Measurements from ENCODE around the gene TMEM11. TPM values are rescaled to one million over a fixed set of nuclear protein-coding genes. Genes with fewer than 3 reads are reported as not detected.

TMEM11 gene
- total and polyA plus RNA-seq, 2 of the 4 experiments (the other 2 are of a cell fraction), result 19.9 to 44.7 TPM

- TF ChIP-seq FOS (IDR thresholded peaks at IDR 0.05; ENCODE audit: low read depth, low read length), result no peak
- TF ChIP-seq CHD1 (IDR thresholded peaks at IDR 0.05; ENCODE audit: low read depth, low read length), result no peak
- no peak for TF ChIP-seq CEBPB (IDR thresholded peaks at IDR 0.05; ENCODE audit: low read depth, low read length)
- no peak for TF ChIP-seq POLR2A (IDR thresholded peaks at IDR 0.05; ENCODE audit: low read depth, low read length)
- TF ChIP-seq RCOR1 (IDR thresholded peaks at IDR 0.05; ENCODE audit: insufficient replicate concordance, low read length), result no peak
- no peak for TF ChIP-seq SMC3 (IDR thresholded peaks at IDR 0.05; ENCODE audit: low read depth, low read length)
- no peak for TF ChIP-seq MAFK (IDR thresholded peaks at IDR 0.05; ENCODE audit: low read depth, low read length)
Observed at GRCh38 chr17:21252289-21252795, 38.4 kb upstream of the TMEM11 start (continued).

Measured in IMR-90 (cell line).